ACHN (cell line): ENCODE data around the gene TMEM222.

Source experiments
- DNase-seq: peaks from one replicate; pipeline ENCODE4 v3.0.0-alpha.2; 2015
- in situ Hi-C: cut with HindIII; loops from 2 replicates; pipeline ENCODE4 v1.10.0; 2017; ENCODE audit warnings: low sequenced_read_pairs, low pct_ligation_motif_present, low pct_unique_long_range_greater_than_20kb

The TMEM222 gene

GRCh38 chr1:27333717-27334279, 11.8 kb downstream of the TMEM222 start:
- in situ Hi-C loops = no loop called here
- no peak for DNase-seq

DNA sequence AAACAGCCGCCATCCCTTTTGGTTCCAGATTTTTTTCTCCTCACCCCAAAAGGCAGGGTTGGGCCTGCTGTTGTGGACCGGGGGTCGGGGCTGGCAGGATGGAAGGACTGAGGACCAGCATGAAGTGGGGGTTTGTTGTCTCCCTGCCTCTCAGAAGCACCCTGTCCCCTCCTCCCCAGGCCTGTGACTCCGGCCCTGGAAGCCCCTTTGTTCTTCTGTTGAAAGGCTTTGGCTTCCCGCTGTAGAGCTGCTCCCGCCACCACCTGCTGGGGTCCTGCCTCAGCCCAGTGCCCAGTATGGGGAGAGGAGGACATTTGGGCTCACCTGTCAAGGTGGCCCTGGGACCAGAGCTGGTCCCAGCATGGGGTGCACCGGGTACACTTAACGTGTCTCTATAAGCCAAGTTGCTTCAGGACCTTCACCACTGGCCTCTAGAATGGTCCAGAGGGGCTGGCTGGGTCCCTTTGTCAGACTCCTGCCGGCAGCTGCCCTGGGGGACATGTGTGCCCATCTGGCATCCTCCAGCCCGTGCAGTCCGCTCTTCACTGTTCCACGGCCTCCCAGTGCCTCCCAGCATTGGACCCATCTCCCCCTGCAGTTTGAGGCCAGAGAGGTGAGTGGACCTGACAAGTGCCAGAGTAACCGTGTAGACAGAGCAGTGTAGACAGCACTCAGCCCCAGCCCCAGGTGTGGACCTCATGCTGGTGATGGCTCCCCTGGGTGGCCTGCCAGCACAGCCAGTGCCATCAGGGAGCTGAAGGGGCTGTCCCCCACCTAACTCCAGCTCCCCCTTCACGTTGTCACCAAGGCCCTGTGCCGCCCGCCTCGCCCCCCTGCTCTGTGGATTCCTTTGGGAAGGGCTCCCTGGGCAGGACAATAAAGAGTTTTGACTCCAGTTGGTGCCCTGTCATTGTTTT, 13.8 kb downstream of the TMEM222 start:
- no peak for DNase-seq
- in situ Hi-C loops = no loop called here

- DNase-seq = no peak
- in situ Hi-C loops = no loop called here
Measured at GRCh38 chr1:27336756-27337155, 14.8 kb downstream of the TMEM222 start.

DNA sequence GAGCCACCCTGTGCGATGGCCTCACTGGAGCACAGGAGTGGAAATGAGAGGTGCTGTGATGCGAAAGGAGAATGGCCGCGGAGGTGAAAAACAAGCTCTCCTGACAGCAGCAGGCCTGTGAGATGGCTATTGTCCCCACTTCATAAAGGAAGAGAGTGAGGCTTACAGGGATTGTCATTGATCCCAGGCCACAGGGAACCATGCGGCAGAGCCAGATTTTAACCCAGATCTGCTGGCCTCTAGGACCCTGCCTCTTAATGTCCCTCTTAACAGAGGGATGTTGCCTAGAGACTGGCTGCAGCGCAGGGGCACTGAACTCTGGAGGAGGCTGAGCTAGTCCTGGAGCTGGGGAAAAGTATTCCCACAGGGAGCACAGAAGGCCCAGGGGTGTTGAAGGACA, 16.8 kb downstream of the TMEM222 start:
- in situ Hi-C loops = no loop called here

GRCh38 chr1:27339213-27339612, 17.2 kb downstream of the TMEM222 start:
- in situ Hi-C loops = no loop called here
- no peak for DNase-seq

More for the DNA sequence above, 16.8 kb downstream of the TMEM222 start:
- DNase-seq = no peak

DNA sequence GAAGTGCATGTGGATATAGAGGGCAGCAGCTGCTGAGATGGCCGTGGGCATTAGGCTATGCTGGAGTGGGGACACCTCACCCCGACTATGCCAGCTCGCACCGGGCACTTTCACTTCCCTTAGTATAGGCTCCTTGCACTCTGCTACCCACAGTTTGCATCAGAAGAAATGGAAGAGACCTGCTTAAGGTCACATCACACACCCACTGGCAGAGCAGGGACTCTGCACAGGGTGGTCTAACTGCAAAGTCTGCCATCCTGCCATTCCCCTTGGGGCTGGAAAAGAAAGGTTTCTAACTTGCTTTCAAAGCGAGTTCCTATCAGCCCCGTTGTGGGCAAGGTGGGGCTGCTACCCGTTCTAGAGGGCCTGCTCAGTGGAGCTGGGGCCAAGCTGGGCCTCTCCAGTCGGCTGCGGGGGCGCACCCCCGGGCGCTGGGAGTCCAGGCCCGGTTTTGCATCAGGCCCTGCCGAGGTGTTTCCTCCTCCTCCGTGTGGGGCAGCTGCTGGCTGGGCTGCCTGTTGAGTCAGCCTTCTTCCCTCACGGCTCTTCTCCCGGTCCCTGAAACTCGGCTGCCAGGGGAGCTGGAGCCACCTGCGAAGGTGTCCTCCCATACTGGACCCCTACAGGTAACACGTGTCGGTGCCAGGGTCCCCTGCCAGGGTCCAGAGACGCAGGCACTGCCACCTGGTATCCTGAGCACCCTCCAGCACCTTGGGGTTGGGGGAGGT, 19.7 kb downstream of the TMEM222 start, which contains the start of gene SYTL1:
SYTL1 (plus strand) TSS at position 498 of the 728 bp plus-strand sequence. CDS start 3,313 bp downstream, outside the sequence.
- DNase-seq = peak; percentile 74
- in situ Hi-C loops = no loop called here

GRCh38 chr1:27342391-27342777, 20.4 kb downstream of the TMEM222 start:
- DNase-seq = no peak
- in situ Hi-C loops = no loop called here

DNA sequence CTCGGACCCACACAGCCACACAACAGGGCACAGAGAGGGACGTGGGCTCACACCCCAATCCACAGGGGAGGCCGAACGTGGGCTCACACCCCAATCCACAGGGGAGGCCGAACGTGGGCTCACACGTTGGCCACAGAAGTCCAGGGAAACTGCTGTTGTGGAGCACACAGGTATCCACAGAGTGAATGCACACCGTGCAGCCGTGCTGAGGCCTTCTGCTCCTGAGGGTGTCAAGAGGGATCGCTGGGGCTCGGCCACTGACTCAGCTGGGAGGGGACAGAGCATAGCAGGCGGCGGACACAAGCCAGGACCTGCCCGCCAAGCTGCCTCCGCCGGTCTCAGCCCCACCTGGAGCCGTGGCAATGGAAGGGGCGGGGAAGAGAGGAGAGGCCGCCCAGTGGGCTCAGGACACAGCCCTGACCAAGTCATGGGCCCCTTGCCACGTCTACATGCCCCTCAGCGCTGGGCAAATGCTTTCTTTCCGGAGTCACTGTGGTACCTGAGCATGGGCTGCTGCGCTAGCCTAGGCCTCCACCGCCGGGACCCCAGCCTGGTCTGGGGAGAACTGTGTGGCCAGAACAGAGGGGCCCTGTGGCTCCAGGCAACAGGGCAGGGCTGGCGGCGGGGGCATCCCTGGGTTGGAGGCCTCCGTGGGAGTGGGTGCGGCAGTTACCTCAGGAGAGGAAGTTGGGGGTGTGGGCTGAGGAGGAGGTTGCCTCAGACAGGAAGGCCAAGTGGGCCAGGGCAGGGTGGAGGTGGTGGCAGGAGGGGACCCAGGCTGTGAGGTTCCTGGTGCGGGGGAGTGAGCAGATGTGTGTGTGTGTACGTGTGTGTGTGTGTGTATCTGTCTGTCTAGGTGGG, 21.0 kb downstream of the TMEM222 start:
- in situ Hi-C loops = no loop called here
- DNase-seq = no peak

DNA sequence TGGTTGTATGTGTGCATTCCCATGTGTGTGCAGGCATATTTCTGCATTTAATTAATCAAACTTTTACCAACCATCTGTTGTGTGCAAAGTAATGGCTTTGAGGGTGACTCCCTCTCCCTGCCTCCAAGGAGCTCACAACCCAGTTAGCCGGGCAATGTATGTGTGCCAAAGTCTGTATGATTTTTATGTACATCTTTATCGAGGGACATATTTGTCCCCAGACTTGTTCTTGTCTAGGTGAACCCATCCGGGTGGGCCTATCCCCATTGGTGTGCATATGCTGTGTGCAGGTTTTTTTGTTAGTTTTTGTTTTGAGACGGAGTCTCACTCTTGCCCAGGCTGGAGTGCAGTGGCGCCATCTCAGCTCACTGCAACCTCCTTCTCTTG, 21.7 kb downstream of the TMEM222 start:
- in situ Hi-C loops = no loop called here
- DNase-seq = no peak

DNA sequence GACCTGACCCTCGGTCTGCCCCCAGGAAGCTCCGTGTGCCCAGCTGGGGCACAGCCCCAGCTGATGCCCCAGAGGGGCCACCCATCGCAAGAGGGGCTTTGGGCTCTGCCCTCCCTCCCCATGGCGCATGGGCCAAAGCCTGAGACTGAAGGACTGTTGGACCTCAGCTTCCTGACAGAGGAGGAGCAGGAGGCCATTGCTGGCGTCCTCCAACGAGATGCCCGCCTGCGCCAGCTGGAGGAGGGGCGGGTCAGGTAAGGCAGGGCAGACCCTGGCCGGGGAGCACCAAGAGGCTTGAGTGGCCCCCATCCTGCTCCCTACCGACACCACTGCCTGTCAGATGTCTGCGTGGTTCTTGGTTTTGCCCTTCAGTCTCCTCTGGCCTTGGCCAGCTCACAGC, 23.3 kb downstream of the TMEM222 start:
- in situ Hi-C loops = no loop called here
- DNase-seq = no peak

GRCh38 chr1:27346357-27346756, 24.4 kb downstream of the TMEM222 start:
- in situ Hi-C loops = no loop called here
- no peak for DNase-seq

DNA sequence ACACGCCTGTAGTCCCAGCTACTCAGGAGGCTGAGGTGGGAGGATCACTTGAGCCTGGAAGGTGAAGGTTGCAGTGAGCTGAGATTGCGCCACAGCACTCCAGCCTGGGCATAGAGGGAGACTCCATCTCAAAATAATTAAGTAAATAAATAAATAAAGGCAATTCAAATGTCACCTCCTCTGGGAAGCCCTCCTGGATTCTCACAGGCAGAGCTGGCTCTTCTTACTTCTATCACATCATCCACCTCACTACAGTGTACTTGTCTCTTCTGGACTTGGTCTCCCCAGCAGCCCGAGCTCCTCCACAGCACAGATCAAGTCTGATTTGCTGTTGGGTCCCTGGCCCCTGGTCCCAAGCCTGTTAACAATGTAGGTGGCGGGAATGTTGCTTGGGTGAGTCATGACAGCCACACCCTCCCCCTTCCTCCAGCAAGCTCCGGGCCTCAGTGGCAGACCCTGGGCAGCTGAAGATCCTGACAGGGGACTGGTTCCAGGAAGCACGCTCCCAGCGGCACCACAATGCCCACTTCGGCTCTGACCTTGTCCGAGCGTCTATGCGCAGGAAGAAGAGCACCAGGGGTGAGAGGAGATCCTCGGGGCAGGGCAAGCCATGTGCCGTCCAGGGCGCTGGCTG, 25.1 kb downstream of the TMEM222 start:
- no peak for DNase-seq
- in situ Hi-C loops = no loop called here

GRCh38 chr1:27348861-27349783, 27.2 kb downstream of the TMEM222 start:
- in situ Hi-C loops = no loop called here
- peak; percentile 53 for DNase-seq

DNA sequence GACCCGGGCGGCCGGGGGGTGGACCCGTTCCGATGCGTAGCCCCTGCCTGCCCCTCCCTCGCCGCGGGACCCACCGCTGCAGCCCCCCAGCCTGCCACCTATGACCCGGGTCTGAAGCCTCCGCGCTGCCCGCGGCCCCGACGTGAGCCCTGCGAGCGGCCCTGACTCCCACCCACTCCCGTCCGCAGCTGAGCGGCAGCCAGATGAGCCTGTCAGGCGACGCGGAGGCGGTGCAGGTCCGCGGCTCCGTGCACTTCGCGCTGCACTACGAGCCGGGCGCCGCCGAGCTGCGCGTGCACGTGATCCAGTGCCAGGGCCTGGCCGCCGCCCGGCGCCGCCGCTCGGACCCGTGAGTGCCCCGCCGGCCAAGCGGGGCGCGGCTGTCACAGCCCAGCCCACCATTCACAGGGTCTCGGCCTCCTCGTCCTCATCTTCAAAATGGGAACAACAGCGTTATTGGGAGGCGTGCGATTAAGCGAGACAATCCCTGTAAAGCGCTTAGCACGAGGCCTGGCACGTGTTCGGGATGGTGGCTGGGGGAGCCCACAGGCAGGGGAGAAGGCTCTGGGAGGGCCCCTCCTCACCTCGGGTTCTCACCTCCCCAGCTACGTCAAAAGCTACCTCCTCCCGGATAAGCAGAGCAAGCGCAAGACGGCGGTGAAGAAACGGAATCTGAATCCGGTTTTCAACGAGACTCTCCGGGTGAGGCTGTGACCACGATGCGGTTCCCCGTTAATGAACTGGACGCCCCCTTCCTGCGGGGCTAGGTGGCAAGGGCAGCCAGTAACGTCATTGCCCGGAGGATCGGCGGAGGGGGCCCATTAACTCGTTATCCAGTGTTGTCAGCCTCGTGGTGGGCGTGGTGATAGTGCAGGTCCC, 28.1 kb downstream of the TMEM222 start:
- in situ Hi-C loops = no loop called here
- DNase-seq = peak; percentile 68

DNA sequence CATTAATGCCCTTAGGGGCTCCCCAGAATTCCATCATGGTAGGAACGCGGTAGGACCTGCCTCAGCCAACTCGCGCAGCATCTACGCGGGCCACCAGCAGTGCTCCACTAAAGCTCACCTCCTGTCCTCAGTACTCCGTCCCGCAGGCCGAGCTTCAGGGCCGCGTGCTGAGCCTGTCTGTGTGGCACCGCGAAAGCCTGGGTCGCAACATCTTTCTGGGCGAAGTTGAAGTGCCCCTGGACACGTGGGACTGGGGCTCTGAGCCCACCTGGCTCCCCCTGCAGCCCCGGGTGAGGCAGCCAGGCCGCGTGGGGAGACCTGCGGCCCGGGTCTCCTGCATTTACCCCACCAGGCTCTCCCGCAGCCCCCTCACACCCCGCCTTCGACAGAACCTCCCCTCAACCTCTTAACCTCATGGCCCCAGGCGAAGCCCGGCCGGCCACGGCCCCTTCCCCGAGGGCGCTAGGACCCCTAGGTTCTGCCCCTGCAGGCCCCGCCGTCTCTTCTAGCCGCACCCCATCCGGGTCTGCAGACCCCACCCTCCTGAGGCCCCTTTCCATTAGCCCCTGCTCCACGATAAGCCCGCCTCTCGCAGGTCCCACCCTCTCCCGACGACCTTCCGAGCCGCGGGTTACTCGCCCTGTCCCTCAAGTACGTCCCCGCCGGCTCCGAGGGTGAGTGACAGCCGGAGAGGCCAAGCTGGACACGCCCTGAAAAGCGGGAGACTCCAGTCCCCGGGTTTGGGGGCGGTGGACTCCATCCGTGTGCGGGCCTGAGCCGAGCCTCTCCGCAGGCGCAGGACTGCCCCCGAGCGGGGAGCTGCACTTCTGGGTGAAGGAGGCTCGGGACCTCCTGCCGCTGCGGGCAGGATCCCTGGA, 28.9 kb downstream of the TMEM222 start:
- in situ Hi-C loops = no loop called here
- DNase-seq = no peak
